Vagina (tissue), 2 donors: ENCODE data around the gene INSC.

ENCODE experiments used
- POLR2A ChIP-seq, 2 donors: fragments of 450-650 bp; IDR thresholded peaks; one replicate each; pipeline ENCODE4 v1.6.1; 2017; ENCODE audit warnings: antibody characterized with exemption in 2 of 2, mild to moderate bottlenecking in 2 of 2, moderate library complexity in 2 of 2
- TF ChIP-seq, protein P1 (sequence below), 3 experiments: fragments of 450-650 bp in 2 of 3; fragments of 200-600 bp in 1 of 3; sonication (generic) in 1 of 3; IDR thresholded peaks; one replicate each; pipeline ENCODE4 v1.5.1; 2017 to 2019; ENCODE audit warnings: antibody characterized with exemption in 3 of 3, mild to moderate bottlenecking in 2 of 3, moderate library complexity in 2 of 3

DNA sequence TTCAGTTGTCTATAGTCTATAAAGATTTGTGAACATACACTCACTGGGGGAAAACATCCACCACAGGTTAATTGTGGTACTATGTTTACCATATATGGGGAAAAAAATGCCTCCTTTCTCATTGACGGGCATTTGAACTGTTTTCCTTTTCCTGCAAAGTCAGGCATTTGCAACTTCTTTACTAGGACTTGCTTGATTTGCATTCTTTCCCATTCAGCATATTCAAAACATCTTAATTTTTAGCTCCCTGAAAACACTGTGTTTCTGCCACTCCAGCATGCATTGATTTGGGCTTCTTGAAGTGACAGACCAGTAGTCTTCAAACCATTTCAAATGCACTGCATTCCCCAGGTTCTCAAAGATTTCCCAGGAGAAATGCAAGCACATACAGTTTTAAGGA is 67.6 kb downstream of the INSC start:
- TF ChIP-seq, protein P1, sequence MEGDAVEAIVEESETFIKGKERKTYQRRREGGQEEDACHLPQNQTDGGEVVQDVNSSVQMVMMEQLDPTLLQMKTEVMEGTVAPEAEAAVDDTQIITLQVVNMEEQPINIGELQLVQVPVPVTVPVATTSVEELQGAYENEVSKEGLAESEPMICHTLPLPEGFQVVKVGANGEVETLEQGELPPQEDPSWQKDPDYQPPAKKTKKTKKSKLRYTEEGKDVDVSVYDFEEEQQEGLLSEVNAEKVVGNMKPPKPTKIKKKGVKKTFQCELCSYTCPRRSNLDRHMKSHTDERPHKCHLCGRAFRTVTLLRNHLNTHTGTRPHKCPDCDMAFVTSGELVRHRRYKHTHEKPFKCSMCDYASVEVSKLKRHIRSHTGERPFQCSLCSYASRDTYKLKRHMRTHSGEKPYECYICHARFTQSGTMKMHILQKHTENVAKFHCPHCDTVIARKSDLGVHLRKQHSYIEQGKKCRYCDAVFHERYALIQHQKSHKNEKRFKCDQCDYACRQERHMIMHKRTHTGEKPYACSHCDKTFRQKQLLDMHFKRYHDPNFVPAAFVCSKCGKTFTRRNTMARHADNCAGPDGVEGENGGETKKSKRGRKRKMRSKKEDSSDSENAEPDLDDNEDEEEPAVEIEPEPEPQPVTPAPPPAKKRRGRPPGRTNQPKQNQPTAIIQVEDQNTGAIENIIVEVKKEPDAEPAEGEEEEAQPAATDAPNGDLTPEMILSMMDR (IDR thresholded peaks at IDR 0.05), result no peak
- TF ChIP-seq POLR2A (IDR thresholded peaks at IDR 0.05), result no peak
